Fibroblast of peridontal ligament (primary cell): ENCODE data around the gene NUP37.
"Not testable (repeated sequence)": the region's sequence is repeated elsewhere in the genome, so short reads cannot be mapped to it uniquely, and the experiment has no call there.

ENCODE experiments used
- DNase-seq: peaks from one replicate; pipeline ENCODE4 v3.0.0-alpha.2; 2010; ENCODE audit errors: extremely low read depth

The NUP37 gene, protein sequence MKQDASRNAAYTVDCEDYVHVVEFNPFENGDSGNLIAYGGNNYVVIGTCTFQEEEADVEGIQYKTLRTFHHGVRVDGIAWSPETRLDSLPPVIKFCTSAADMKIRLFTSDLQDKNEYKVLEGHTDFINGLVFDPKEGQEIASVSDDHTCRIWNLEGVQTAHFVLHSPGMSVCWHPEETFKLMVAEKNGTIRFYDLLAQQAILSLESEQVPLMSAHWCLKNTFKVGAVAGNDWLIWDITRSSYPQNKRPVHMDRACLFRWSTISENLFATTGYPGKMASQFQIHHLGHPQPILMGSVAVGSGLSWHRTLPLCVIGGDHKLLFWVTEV

GRCh38 chr12:102119674-102120563 lies at the start of gene NUP37, which contains the start of gene PARPBP:
NUP37 (minus strand) TSS chr12:102120114; CDS start chr12:102118518, 1,596 bp downstream.
PARPBP (plus strand) TSS chr12:102120183; CDS start chr12:102123889, 3,706 bp downstream.
- peak; percentile 75 for DNase-seq

- DNase-seq = peak; percentile 66
Observed at GRCh38 chr12:102167821-102168604, 48.1 kb upstream of the NUP37 start.

DNA sequence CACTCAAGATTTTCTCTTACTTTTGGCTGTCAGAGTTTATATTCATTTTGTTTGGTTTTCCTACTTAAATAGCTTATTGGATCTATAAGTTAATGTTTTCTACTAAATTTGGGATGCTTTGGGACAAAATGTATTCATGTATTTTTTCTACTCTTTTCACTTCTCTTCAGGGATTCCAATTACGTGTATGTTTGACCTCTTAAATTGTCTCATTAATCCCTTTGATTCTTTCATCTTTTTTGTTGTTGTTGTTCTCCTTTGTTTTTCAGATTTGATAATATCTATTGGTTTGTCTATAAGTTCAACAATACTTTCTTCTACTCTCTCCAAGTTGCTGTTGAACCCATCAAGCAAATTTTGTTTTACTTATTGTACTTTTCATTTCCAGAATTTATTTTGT lies 43.5 kb upstream of the NUP37 start:
- DNase-seq = no peak

GRCh38 chr12:102155206-102155605 lies 35.3 kb upstream of the NUP37 start:
- DNase-seq = not testable (repeated sequence)

DNA sequence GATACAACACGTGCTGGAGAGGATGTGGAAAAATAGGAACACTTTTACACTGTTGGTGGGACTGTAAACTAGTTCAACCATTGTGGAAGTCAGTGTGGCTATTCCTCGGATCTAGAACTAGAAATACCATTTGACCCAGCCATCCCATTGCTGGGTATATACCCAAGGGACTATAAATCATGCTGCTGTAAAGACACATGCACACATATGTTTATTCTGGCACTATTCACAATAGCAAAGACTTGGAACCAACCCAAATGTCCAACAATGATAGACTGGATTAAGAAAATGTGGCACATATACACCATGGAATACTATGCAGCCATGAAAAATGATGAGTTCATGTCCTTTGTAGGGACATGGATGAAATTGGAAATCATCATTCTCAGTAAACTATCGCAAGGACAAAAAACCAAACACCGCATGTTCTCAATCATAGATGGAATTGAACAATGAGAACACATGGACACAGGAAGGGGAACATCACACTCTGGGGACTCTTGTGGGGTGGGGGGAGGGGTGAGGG lies 27.2 kb upstream of the NUP37 start:
- not testable (repeated sequence) for DNase-seq

DNA sequence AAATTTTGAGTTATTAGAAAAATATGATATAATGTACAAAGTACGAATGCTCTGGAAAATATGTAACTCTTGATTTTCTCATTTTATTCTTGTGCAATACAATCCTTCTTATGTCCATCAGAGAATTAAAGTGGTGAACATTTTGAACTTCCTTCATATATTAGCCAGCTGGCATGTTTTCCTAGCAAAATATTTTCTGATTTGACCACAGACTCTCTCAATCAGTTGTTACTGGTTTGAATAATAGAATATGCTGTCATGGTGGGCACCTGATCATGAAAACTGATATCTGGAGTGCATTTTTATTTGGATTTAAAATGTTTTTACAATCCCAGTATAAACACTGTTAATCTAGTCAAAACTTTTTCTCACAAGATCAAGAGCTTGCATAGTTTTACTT lies 24.3 kb upstream of the NUP37 start:
- DNase-seq = peak; percentile 88

- not testable (repeated sequence) for DNase-seq
Observed at GRCh38 chr12:102142866-102143373, 23.0 kb upstream of the NUP37 start.

DNA sequence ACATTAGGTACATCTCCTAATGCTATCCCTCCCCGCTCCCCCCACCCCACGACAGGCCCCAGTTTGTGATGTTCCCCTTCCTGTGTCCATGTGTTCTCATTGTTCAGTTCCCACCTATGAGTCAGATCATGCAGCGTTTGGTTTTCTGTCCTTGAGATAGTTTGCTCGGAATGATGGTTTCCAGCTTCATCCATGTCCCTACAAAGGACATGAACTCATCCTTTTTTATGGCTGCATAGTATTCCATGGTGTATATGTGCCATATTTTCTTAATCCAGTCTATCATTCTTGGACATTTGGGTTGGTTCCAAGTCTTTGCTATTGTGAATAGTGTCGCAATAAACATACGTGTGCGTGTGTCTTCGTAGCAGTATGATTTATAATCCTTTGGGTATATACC lies 17.7 kb upstream of the NUP37 start:
- not testable (repeated sequence) for DNase-seq

DNA sequence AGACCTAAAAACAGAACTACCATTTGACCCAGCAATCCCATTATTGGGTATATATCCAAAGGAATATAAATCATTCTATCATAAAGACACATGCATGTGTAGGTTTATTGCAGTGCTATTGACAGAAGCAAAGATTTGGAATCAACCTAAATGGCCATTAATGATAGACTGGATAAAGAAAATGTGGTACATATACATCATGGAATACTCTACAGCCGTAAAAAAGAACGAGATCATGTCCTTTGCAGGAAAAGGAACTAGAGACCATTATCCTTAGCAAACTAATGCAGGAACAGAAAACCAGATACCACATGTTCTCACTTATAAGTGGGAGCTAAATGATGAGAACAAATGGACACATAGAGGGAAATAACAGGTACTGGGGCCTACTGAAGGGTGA lies 11.5 kb upstream of the NUP37 start:
- DNase-seq = not testable (repeated sequence)

GRCh38 chr12:102130720-102131119 lies 10.8 kb upstream of the NUP37 start:
- not testable (repeated sequence) for DNase-seq

GRCh38 chr12:102121328-102121727 lies 1.4 kb upstream of the NUP37 start:
- DNase-seq = not testable (repeated sequence)

GRCh38 chr12:102120886-102121285 lies 972 bp upstream of the NUP37 start:
- peak; percentile 25 for DNase-seq

DNA sequence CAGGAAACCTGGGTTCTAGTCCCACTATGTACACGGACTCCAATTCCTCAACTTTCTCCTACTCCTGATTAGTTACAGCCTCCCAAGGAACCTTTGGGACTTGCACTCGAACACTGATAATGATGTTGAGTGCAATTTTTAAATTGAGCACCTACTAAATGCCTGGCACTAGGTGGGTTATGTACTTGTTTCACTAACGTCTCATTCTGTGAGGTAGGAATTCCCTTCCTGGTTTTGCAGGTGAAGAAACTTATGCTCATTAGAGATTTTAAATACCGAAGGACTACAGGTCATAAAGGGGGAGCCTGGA lies 605 bp upstream of the NUP37 start:
- DNase-seq = no peak

GRCh38 chr12:102118874-102119273 lies 1.0 kb downstream of the NUP37 start:
- peak; percentile 21 for DNase-seq

GRCh38 chr12:102116392-102116791 lies 3.5 kb downstream of the NUP37 start:
- no peak for DNase-seq

GRCh38 chr12:102114212-102114611 lies 5.7 kb downstream of the NUP37 start:
- DNase-seq = no peak

DNA sequence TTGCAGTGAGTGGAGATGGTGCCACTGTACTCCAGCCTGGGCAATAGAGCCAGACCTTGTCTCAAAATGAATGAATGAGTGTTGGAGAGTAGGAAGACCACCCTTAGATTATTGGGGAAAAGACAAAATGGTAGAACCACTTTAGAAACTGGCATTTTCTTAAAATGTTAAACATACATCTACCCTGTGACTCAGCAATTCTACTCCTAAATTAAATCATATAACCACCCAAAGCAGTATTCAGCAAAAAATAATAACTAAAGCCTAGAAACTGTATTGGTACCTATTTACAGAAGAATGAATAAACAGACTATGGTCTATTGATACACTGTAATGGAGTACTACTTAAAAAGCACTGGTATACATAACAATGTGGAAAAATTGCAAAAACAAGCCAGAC lies 9.1 kb downstream of the NUP37 start:
- no peak for DNase-seq

GRCh38 chr12:102107970-102108369 lies 11.9 kb downstream of the NUP37 start:
- DNase-seq = no peak

GRCh38 chr12:102106905-102107304 lies 13.0 kb downstream of the NUP37 start:
- DNase-seq = no peak

DNA sequence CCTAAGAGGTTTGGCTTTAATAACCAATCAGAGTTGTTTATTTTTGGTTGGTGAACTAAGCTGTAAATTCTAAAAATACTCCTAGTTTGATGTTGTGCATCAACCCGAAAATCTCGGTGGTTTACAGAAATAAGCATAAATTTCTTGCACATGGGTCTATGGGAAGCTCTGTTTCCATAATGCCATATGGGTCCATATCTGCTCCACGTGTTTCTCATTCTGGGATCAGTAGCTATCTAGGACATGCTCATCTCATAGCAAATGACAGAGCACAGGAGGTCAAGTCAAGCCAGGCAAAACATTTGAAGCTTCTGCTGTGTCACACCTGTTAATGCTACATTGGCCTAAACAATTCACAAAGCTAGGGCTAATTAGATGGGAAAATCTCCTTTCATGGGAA lies 23.1 kb downstream of the NUP37 start:
- no peak for DNase-seq

DNA sequence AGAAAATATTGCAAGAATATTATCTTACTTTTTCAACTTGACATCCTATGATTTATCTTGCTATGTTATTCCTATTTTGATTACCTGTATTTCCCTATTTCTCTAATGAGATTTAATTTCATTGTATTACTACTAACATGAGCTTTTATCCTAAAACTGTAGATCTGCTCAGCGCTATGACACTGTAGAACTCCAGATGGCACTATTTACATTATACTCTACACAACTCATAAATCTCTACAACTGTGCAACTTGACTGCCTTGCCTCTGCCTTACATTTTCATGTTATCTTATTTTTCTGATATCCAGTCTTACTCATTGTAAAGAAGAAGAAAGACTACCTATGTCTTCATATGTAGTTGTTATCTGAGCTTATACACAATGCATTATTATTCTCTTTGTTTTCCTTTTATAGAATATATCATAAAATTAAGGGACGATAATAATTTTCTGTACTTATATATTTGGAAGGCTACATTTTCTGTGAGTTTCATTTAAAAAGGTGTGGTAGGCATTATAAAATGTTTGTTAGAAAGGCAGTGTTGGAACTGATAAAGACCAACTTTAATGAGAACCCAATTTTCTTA lies 24.1 kb downstream of the NUP37 start:
- peak; percentile 72 for DNase-seq
